HG03159 (cell line): ENCODE results near the gene RNF115.
"Not testable (repeated sequence)": the region's sequence is repeated elsewhere in the genome, so short reads cannot be mapped to it uniquely, and the experiment has no call there.

ENCODE experiments used
- ATAC-seq: cut with Tn5 transposase; IDR thresholded peaks from one replicate; pipeline ENCODE4 v1.9.1; 2021; ENCODE audit warnings: mild to moderate bottlenecking, moderate library complexity; ENCODE audit not compliant: unreplicated experiment

RNF115 gene

GRCh38 chr1:145747398-145748247 is 76.3 kb downstream of the RNF115 start:
- ATAC-seq = no peak

- ATAC-seq = no peak
These were observed 83.6 kb downstream of the RNF115 start for GRCh38 chr1:145740269-145740668.

GRCh38 chr1:145736191-145736590 is 87.7 kb downstream of the RNF115 start:
- no peak for ATAC-seq

GRCh38 chr1:145730900-145731299 is 93.0 kb downstream of the RNF115 start:
- ATAC-seq = no peak

GRCh38 chr1:145730467-145730866 is 93.4 kb downstream of the RNF115 start:
- ATAC-seq = no peak

GRCh38 chr1:145729666-145730436 is 94.0 kb downstream of the RNF115 start:
- ATAC-seq = no peak

GRCh38 chr1:145729196-145729595 is 94.7 kb downstream of the RNF115 start:
- no peak for ATAC-seq

GRCh38 chr1:145726193-145726592 is 97.7 kb downstream of the RNF115 start:
- not testable (repeated sequence) for ATAC-seq

GRCh38 chr1:145720878-145721671 is 102.8 kb downstream of the RNF115 start:
- ATAC-seq = no peak

- no peak for ATAC-seq
These were observed 103.4 kb downstream of the RNF115 start for GRCh38 chr1:145720556-145720877.

GRCh38 chr1:145719230-145720079 is 104.4 kb downstream of the RNF115 start, which contains the start of gene CD160:
TSS of gene CD160 (plus strand) at chr1:145719499. CDS start at chr1:145728328, 8,829 bp downstream.
- no peak for ATAC-seq

GRCh38 chr1:145718465-145718864 is 105.4 kb downstream of the RNF115 start:
- not testable (repeated sequence) for ATAC-seq

- no peak for ATAC-seq
These were observed 106.1 kb downstream of the RNF115 start for GRCh38 chr1:145717833-145718232.

- no peak for ATAC-seq
These were observed 107.1 kb downstream of the RNF115 start for GRCh38 chr1:145716641-145717345.

GRCh38 chr1:145714524-145715111 is 109.3 kb downstream of the RNF115 start:
- ATAC-seq = no peak

- no peak for ATAC-seq
These were observed 112.7 kb downstream of the RNF115 start for GRCh38 chr1:145711213-145711651.

GRCh38 chr1:145710291-145711027 is 113.4 kb downstream of the RNF115 start:
- no peak for ATAC-seq

- no peak for ATAC-seq
These were observed 115.8 kb downstream of the RNF115 start for GRCh38 chr1:145708063-145708462.
